SK-MEL-5 (cell line): ENCODE results near the gene CORO1C. TPM values are rescaled to one million over a fixed set of nuclear protein-coding genes. Genes with fewer than 3 reads are reported as not detected.
"Not testable (repeated sequence)": the region's sequence is repeated elsewhere in the genome, so short reads cannot be mapped to it uniquely, and the experiment has no call there.

Experiments used
- DNase-seq: peaks from one replicate; pipeline ENCODE4 v3.0.0-alpha.2; 2016; ENCODE audit warnings: low read depth, low spot score
- in situ Hi-C: cut with HindIII; loops from 2 replicates; pipeline ENCODE4 v1.10.0; 2016; ENCODE audit warnings: low sequenced_read_pairs, high pct_unique_total_duplicates, low pct_unique_long_range_greater_than_20kb
- total RNA-seq: library from RNA; depleted of rRNA; stranded (reverse); fragments of >200 nt; shearing (Covaris generic); gene quantifications from 2 replicates; pipeline ENCODE4 v1.2.3, GENCODE V29; 2014

CORO1C gene
- total RNA-seq, 1 experiment from 2014 or later: 156 TPM

GRCh38 chr12:108759924-108760323 lies 28.6 kb upstream of the CORO1C start:
- in situ Hi-C loops: no loop called here
- no peak for DNase-seq

DNA sequence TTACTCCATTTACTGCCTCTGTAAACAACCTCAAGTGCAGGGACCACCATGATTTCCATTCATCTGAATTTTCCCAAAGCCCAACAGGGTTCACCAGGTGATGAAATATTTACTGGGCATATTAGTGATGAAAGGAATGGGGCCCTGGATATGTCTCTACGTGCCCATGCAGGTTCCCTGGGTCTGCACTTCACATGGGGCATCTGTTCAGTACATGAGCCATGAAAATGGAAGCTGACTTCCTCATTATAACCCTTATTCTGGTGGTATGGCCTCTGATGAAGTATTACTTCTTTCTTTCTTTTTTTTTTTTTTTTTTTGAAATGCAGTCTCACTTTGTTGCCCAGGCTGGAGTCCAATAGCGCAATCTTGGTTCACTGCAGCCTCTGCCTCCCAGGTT lies 26.5 kb upstream of the CORO1C start:
- in situ Hi-C loops: no loop called here
- no peak for DNase-seq

GRCh38 chr12:108756421-108756820 lies 25.1 kb upstream of the CORO1C start:
- DNase-seq: no peak

GRCh38 chr12:108755481-108755880 lies 24.2 kb upstream of the CORO1C start:
- in situ Hi-C loops: no loop called here
- no peak for DNase-seq

More at GRCh38 chr12:108756421-108756820, 25.1 kb upstream of the CORO1C start:
- in situ Hi-C loops: no loop called here

- no peak for DNase-seq
- in situ Hi-C loops: no loop called here
Measured at GRCh38 chr12:108753976-108754375, 22.7 kb upstream of the CORO1C start.

DNA sequence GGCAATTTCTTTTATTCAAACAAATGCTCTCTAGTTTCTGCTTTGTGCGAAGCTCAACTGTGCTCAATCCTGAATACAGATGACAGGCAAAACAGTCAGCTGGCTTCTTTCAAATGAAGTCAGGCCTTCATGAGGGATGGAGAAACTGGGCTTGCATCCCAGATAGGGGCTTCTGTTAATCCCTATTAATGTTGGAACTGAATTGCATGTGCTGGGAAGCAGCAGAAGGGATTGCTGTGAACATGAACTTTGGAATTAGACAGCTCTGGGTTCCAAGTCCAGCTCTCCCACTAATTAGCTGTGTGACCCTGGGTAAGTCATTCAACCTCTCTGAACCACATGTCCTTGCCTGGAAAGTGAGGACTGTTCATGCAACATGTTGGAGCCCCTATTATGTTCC lies 21.1 kb upstream of the CORO1C start:
- DNase-seq: no peak
- in situ Hi-C loops: no loop called here

DNA sequence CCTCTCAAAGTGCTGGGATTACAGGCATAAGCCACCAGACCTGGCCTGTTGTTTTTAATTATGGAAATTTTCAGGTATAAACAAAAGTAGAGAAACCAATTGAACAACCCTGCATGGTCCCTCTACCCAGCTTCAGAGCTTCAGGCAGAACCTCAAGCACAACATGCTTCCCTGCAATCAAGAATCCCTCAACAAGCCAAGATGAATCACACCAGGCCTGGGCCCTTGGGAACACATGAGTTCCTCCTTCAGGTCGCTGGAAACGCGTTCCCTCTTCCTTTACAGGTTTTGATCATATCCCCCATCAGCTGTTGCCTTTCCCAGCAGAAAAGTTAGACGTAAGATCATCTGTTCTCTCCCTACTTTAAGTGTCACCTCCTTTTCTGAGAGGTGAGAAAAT lies 20.5 kb upstream of the CORO1C start:
- DNase-seq: no peak
- in situ Hi-C loops: no loop called here

- in situ Hi-C loops, DNase-seq: not testable (repeated sequence)
Measured at GRCh38 chr12:108751003-108751402, 19.7 kb upstream of the CORO1C start.

- no peak for DNase-seq
- in situ Hi-C loops: no loop called here
Measured at GRCh38 chr12:108750526-108750925, 19.2 kb upstream of the CORO1C start.

GRCh38 chr12:108747563-108747962 lies 16.2 kb upstream of the CORO1C start:
- in situ Hi-C loops: no loop called here
- DNase-seq: no peak

DNA sequence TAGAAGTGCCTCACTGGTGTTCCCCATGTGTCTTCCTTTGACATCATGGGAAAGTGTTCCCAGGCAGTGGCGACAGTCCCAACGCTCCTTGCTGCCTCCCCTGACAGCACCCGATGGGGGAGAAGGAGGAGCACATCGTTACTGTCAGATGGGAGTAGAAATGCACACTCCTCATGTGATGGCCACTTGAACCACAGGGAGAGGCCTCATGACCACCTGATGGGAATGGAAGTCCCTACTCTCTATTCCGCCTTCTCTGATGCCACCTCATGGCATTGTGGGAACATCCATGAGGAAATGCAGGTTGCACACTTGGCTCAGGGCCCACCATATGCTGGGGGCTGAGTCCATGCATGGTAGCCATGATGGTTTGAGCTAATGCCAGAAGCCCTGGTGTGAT lies 14.3 kb upstream of the CORO1C start:
- in situ Hi-C loops: no loop called here
- DNase-seq: no peak

DNA sequence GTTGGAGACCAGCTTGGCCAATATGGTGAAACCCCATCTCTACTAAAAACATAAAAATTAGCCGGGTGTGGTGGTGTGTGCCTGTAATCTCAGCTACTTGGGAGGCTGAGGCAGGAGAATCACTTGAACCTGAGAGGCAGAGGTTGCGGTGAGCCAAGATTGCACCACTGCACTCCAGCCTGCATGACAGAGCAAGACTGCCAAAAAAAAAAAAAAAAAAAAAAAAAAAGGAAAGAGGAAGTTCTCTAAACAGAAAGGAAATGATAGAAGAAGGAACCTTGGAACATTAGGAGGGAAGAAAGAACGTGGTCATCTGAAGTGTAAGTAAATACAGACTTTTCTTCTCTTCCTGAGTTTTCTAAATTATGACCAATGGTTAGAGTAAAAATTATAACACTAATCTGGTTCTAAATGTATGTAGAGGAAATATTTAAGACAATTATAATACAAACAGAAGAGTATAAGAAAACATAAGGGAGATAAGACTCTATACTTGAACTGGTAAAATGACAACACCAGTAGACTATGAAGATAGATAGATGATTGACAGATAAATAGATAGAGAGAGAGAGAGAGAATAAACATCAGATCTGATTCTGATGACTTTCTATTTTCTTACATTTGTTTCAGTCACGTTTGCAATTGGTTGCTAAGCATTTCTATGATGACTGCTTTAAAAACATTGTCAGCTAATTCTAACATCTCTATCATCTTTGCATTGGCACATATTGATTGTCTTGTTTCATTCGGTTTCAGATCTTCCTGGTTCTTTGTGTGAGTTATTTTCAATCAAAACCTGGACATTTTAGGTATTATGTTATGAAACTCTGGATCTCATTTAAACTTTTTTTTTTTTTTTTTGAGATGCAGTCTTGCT lies 12.9 kb upstream of the CORO1C start:
- in situ Hi-C loops: no loop called here
- DNase-seq: no peak

GRCh38 chr12:108738170-108738569 lies 6.9 kb upstream of the CORO1C start:
- in situ Hi-C loops: no loop called here
- DNase-seq: no peak

DNA sequence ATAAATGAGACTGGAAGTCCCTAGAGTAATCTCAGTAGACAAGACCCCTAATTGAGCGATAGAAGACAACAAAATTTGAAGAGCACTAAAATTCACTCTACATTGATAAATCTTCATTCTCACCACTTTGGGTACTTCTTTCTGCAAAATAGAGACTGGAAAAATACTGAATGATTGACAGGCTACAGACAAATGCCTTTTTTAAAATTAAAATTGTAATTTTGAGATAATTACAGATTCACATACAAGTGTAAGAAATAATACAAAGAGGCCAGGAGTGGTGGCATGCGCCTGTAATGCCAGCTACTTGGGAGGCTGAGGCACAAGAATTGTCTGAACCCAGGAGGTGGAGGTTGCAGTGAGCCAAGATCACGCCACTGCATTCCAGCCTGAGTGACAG lies 4.5 kb upstream of the CORO1C start:
- no peak for DNase-seq
- in situ Hi-C loops: no loop called here

DNA sequence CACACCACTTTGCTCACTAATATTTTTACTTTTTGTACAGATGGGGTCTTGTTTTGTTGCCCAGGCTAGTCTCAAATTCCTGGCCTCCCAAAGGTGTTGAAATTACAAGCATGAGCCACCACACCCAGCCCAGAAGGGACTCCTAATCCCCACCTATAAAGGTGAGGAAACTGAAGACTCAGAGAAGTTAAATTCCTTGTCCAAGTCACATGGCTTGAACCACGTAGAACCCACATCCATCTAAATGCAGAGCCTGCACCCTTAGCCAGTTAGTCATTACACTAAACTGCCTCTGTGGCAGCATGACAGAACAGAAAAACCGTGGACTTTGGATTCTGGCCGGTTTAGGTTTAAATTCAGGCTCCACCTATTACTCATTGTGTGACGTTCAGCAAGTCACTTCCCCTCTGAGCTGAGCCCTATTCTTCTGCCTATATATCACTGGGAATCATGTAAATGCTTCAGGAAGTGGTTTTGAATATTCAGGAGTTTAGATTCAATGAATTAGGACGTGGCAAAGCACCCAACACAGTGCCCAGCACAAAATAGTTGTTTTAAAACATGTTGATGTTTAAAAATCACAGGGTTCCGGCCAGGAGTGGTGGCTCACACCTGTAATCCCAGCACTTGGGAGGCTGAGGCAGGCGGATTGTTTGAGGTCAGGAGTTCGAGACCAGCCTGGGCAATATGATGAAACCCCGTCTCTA lies 3.0 kb upstream of the CORO1C start:
- DNase-seq: no peak
- in situ Hi-C loops: no loop called here

- in situ Hi-C loops, DNase-seq: not testable (repeated sequence)
Measured at GRCh38 chr12:108733230-108733531, 1.9 kb upstream of the CORO1C start.

DNA sequence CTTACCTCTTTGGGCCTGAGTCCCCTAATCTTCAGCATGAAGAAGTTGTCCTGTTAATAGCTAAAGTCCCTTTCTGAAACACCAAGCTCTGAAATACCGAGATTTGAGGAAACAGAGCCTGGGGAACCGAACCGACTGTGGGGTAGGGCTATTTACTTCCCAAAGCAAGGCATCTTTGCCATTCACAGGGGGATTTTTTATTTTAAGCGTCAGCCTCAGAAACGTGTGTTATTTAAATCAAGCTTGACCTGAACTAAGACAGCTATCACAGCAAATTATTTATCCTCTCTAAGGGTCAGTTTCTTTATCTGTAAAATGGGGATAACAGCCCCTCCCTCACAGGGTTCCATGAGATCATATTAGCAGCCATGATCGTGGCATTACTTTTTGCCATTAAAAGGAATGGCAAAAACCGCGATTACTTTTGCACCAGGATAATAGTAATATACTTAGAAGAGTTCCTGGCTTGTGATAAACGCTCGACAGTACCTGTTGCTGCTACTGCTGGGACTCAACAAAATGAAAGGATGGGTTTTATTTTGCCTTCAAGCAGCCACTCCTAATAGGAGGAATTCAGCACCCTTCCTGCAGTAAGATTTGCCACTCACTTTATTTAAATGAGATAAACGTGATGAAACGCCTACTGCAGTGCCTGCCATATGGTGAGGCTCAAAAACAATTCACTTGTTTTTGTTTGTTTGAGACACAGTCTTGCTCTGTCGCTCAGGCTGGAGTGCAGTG lies 1.3 kb upstream of the CORO1C start:
- in situ Hi-C loops: no loop called here
- no peak for DNase-seq

GRCh38 chr12:108731866-108732461 lies 646 bp upstream of the CORO1C start:
- DNase-seq: peak; percentile 97
- in situ Hi-C loops: no loop called here
